H1 (cell line): ENCODE measurements around the gene HECTD4. TPM values are rescaled to one million over a fixed set of nuclear protein-coding genes. Genes with fewer than 3 reads are reported as not detected.
A peak's percentile ranks its signal among the peaks of the same experiment; 100 is the strongest.

Source experiments
- CTCF ChIA-PET: fragments of 300-600 bp; sonication (Branson Sonifier 250); formaldehyde crosslinking; loops from one replicate; lab custom pipeline; 2021; ENCODE audit not compliant: partially characterized antibody; lab: Charles Lee
- POLR2A ChIA-PET: fragments of 300-600 bp; sonication (Branson Sonifier 250); formaldehyde crosslinking; loops from one replicate; lab custom pipeline; 2021; ENCODE audit warnings: inconsistent platforms; ENCODE audit not compliant: partially characterized antibody; lab: Charles Lee
- DNase-seq, 2 experiments: peaks; one replicate each; pipeline versions ENCODE4 v3.0.0 to v3.0.0-alpha.2; 2010 to 2022; ENCODE audit warnings: low spot score in 2 of 2, low read depth in 1 of 2, mixed read lengths in 1 of 2
- FAIRE-seq: peaks from 2 replicates; lab custom pipeline; 2011; peaks lifted over from hg19 to GRCh38; lab: Jason Lieb, UNC
- H2AFZ ChIP-seq: 2 replicates; pipeline ENCODE4 v1.8.1; 2012; ENCODE audit warnings: low read length, inconsistent platforms
- H2AK5ac ChIP-seq: 2 replicates; pipeline ENCODE4 v1.6.1; 2013; ENCODE audit warnings: low read depth, low read length
- H2BK120ac ChIP-seq: replicated peaks from 2 replicates; pipeline ENCODE3; 2013; ENCODE audit warnings: low read depth, low read length, inconsistent platforms
- H2BK12ac ChIP-seq: 2 replicates; pipeline ENCODE4 v1.6.1; 2013; ENCODE audit warnings: low read depth, low read length
- H2BK15ac ChIP-seq: 2 replicates; pipeline ENCODE4 v1.6.1; 2013; ENCODE audit warnings: low read length
- H2BK20ac ChIP-seq: 2 replicates; pipeline ENCODE4 v1.6.1; 2013; ENCODE audit warnings: low read length
- H2BK5ac ChIP-seq: 2 replicates; pipeline ENCODE4 v1.6.1; 2013; ENCODE audit warnings: low read depth, low read length
- H3K14ac ChIP-seq: 2 replicates; pipeline ENCODE4 v1.6.1; 2013; ENCODE audit warnings: inconsistent platforms; ENCODE audit not compliant: insufficient read length
- H3K18ac ChIP-seq: 2 replicates; pipeline ENCODE4 v1.6.1; 2013; ENCODE audit warnings: low read length; ENCODE audit errors: extremely low read depth
- H3K23ac ChIP-seq: 2 replicates; pipeline ENCODE4 v1.6.1; 2013; ENCODE audit warnings: inconsistent platforms; ENCODE audit not compliant: insufficient read length
- H3K23me2 ChIP-seq: 2 replicates; pipeline ENCODE4 v1.6.1; 2013; ENCODE audit warnings: low read depth, low read length
- H3K27ac ChIP-seq: 2 replicates; pipeline ENCODE4 v1.6.1; 2011; ENCODE audit warnings: low read depth, low read length, inconsistent platforms
- H3K27me3 ChIP-seq, 4 experiments: replicated peaks in 1 of 4; 1 replicate in 1 of 4; 2 replicates in 3 of 4; pipeline versions ENCODE4 v1.6.1 to v1.8.1; 2011 to 2013; ENCODE audit warnings: low read length in 3 of 4, mild to moderate bottlenecking in 3 of 4, inconsistent platforms in 2 of 4, mixed read lengths in 2 of 4, moderate library complexity in 1 of 4; ENCODE audit not compliant: control insufficient read depth in 3 of 4, insufficient read depth in 3 of 4; ENCODE audit errors: extremely low read depth in 1 of 4
- H3K36me3 ChIP-seq, 4 experiments: 2 replicates each; pipeline versions ENCODE4 v1.6.1 to v1.8.1; 2011 to 2013; ENCODE audit warnings: mild to moderate bottlenecking in 4 of 4, low read length in 3 of 4, moderate library complexity in 2 of 4, control low read depth in 1 of 4, inconsistent platforms in 1 of 4; ENCODE audit not compliant: insufficient read depth in 4 of 4, control insufficient read depth in 2 of 4
- H3K4ac ChIP-seq: replicated peaks from 2 replicates; pipeline ENCODE3; 2013; ENCODE audit warnings: low read length, low read depth, mixed read lengths, inconsistent platforms; ENCODE audit not compliant: insufficient read length
- H3K4me1 ChIP-seq, 4 experiments: replicated peaks in 1 of 4; 1 replicate in 1 of 4; 2 replicates in 3 of 4; pipeline versions ENCODE4 v1.6.1 to v1.8.1; 2011 to 2013; ENCODE audit warnings: low read length in 3 of 4, inconsistent platforms in 2 of 4, mixed read lengths in 1 of 4; ENCODE audit not compliant: insufficient read depth in 4 of 4, control insufficient read depth in 3 of 4
- H3K4me2 ChIP-seq, 2 experiments: 2 replicates each; pipeline versions ENCODE4 v1.6.1 to v1.8.1; 2011 to 2013; ENCODE audit warnings: low read depth in 2 of 2, low read length in 2 of 2, control low read depth in 1 of 2, inconsistent platforms in 1 of 2, mild to moderate bottlenecking in 1 of 2; ENCODE audit not compliant: insufficient read depth in 1 of 2
- H3K4me3 ChIP-seq, 4 experiments: fragments of 200-600, 300-600 bp in 1 of 4; sonication (generic), shearing (Covaris generic), sonication (Bioruptor Twin) in 1 of 4; 2 replicates each; pipeline versions ENCODE4 v1.5.1 to v1.8.1; 2011 to 2016; ENCODE audit warnings: low read length in 4 of 4, low read depth in 3 of 4, control low read depth in 2 of 4, inconsistent platforms in 2 of 4, mild to moderate bottlenecking in 2 of 4, mixed read lengths in 1 of 4, moderate library complexity in 1 of 4; ENCODE audit not compliant: insufficient read depth in 2 of 4; ENCODE audit errors: extremely low read depth in 1 of 4
- H3K56ac ChIP-seq: replicated peaks from 2 replicates; pipeline ENCODE3; 2013; ENCODE audit warnings: low read depth, mild to moderate bottlenecking, mixed read lengths, low read length, inconsistent platforms; ENCODE audit not compliant: insufficient read length
- H3K79me1 ChIP-seq: 2 replicates; pipeline ENCODE4 v1.6.1; 2013; ENCODE audit warnings: low read depth, low read length, control low read depth
- H3K79me2 ChIP-seq, 2 experiments: 2 replicates each; pipeline versions ENCODE4 v1.6.1 to v1.8.1; 2012 to 2013; ENCODE audit warnings: low read length in 2 of 2, mild to moderate bottlenecking in 2 of 2, inconsistent platforms in 1 of 2; ENCODE audit not compliant: insufficient read depth in 2 of 2, control insufficient read depth in 1 of 2
- H3K9ac ChIP-seq, 4 experiments: replicated peaks in 1 of 4; 1 replicate in 1 of 4; 2 replicates in 3 of 4; pipeline versions ENCODE4 v1.6.1 to v1.8.1; 2011 to 2013; ENCODE audit warnings: low read depth in 3 of 4, low read length in 3 of 4, control low read depth in 2 of 4, mild to moderate bottlenecking in 2 of 4, moderate library complexity in 2 of 4, inconsistent platforms in 1 of 4; ENCODE audit errors: extremely low read depth in 1 of 4
- H3K9me3 ChIP-seq, 2 experiments: 2 replicates each; pipeline versions ENCODE4 v1.6.1 to v1.8.1; 2012 to 2013; ENCODE audit warnings: mild to moderate bottlenecking in 2 of 2, moderate library complexity in 2 of 2, control low read depth in 1 of 2, inconsistent platforms in 1 of 2, low read depth in 1 of 2, low read length in 1 of 2, mixed read lengths in 1 of 2; ENCODE audit not compliant: insufficient read depth in 2 of 2
- H4K20me1 ChIP-seq, 2 experiments: replicated peaks in 1 of 2; 2 replicates each; pipeline versions ENCODE3 to v1.8.1; 2011 to 2013; ENCODE audit warnings: inconsistent platforms in 2 of 2, low read length in 2 of 2, mild to moderate bottlenecking in 1 of 2; ENCODE audit not compliant: insufficient read depth in 2 of 2, control insufficient read depth in 1 of 2
- H4K5ac ChIP-seq: 2 replicates; pipeline ENCODE4 v1.6.1; 2013; ENCODE audit warnings: low read length, low read depth, mixed read lengths, inconsistent platforms; ENCODE audit not compliant: insufficient read length
- H4K8ac ChIP-seq: 2 replicates; pipeline ENCODE4 v1.8.0; 2013; ENCODE audit warnings: mild to moderate bottlenecking, moderate library complexity, low read length, inconsistent platforms; ENCODE audit not compliant: insufficient read depth; ENCODE audit errors: extremely low read depth
- H4K91ac ChIP-seq: replicated peaks from 2 replicates; pipeline ENCODE3; 2013; ENCODE audit warnings: low read length, mixed read lengths, inconsistent platforms; ENCODE audit not compliant: insufficient read length
- ATF3 ChIP-seq: IDR thresholded peaks from 2 replicates; pipeline ENCODE4 v1.6.1; 2011; ENCODE audit warnings: low read depth, mild to moderate bottlenecking, low read length; ENCODE audit not compliant: insufficient read depth
- CBX5 ChIP-seq: fragments of 300-800, 300-1000 bp; sonication (generic); IDR thresholded peaks from 2 replicates; pipeline ENCODE4 v1.7.1; 2016; ENCODE audit warnings: antibody characterized with exemption, low read length, low read depth
- CBX8 ChIP-seq: fragments of 300-800, 300-1000 bp; sonication (generic); IDR thresholded peaks from 2 replicates; pipeline ENCODE4 v1.7.1; 2016; ENCODE audit warnings: low read depth, low read length, borderline replicate concordance
- CTCF ChIP-seq, 3 experiments: IDR thresholded peaks; 1 replicate in 2 of 3; 2 replicates in 1 of 3; pipeline versions ENCODE4 v1.5.1 to v1.6.1; 2011; ENCODE audit warnings: low read length in 3 of 3, mild to moderate bottlenecking in 3 of 3, inconsistent platforms in 2 of 3, low read depth in 1 of 3, moderate library complexity in 1 of 3; ENCODE audit not compliant: insufficient read depth in 1 of 3; ENCODE audit errors: control extremely low read depth in 1 of 3
- KDM4A ChIP-seq: IDR thresholded peaks from one replicate; pipeline ENCODE4 v1.7.1; 2012; ENCODE audit warnings: low read depth, mild to moderate bottlenecking, moderate library complexity, low read length, inconsistent platforms; ENCODE audit not compliant: severe bottlenecking
- PHF8 ChIP-seq: fragments of 200-600 bp; sonication (generic); conservative IDR thresholded peaks from 2 replicates; pipeline ENCODE4 v1.7.1; 2012; ENCODE audit warnings: low read depth, mild to moderate bottlenecking, inconsistent platforms, low read length, moderate library complexity
- POU5F1 ChIP-seq: IDR thresholded peaks from 2 replicates; pipeline ENCODE4 v1.6.1; 2011; ENCODE audit warnings: low read depth, mild to moderate bottlenecking, low read length, moderate library complexity
- RAD21 ChIP-seq, 2 experiments: IDR thresholded peaks in 1 of 2; conservative IDR thresholded peaks in 1 of 2; 2 replicates each; pipeline ENCODE4 v1.6.1; 2011; ENCODE audit warnings: low read depth in 2 of 2, low read length in 2 of 2, improper control_type of control experiment in 1 of 2, inconsistent platforms in 1 of 2, mild to moderate bottlenecking in 1 of 2, moderate library complexity in 1 of 2
- SP4 ChIP-seq: IDR thresholded peaks from 2 replicates; pipeline ENCODE4 v1.6.1; 2012; ENCODE audit warnings: low read length, inconsistent platforms
- TEAD4 ChIP-seq: IDR thresholded peaks from 2 replicates; pipeline ENCODE4 v1.6.1; 2012; ENCODE audit warnings: low read depth, low read length, inconsistent platforms, mixed read lengths
- WGBS, 2 experiments: shearing (Covaris generic) in 1 of 2; methylation state at CpG; one replicate each; pipeline versions ENCODE4 v1.1.6 to v1.1.7; 2013 to 2015; ENCODE audit warnings: low lambda C conversion rate in 2 of 2, mixed read lengths in 2 of 2, inconsistent platforms in 1 of 2, low coverage in 1 of 2, missing lambda C conversion rate in 1 of 2; ENCODE audit not compliant: insufficient replicate concordance in 2 of 2, insufficient coverage in 1 of 2, insufficient read length in 1 of 2; ENCODE audit errors: extremely low coverage in 1 of 2, missing lambda C conversion rate in 1 of 2; 5-methylcytosine and 5-hydroxymethylcytosine counted together
- polyA plus RNA-seq, 7 experiments: library from polyadenylated mRNA; depleted of rRNA in 3 of 7; stranded (reverse) in 5 of 7; unstranded in 2 of 7; fragments of >200 nt in 5 of 7; fragments of 200-250 nt in 2 of 7; gene quantifications; 1 replicate in 5 of 7; 2 replicates in 1 of 7; 4 replicates in 1 of 7; pipeline versions ENCODE4 v1.2.1 to v1.2.3, GENCODE V29; 2011 to 2013; ENCODE audit warnings: missing spikeins in 2 of 7, mixed read lengths in 2 of 7
- total RNA-seq: library from RNA; stranded (reverse); fragmentation: NEBNext Ultra II Directional; extraction: Animal tissue kit (Norgen Biotek cat#: 25700); gene quantifications from 2 replicates; pipeline ENCODE4 v1.2.1, GENCODE V29; 2021

HECTD4 gene
- total and polyA plus RNA-seq, 2 of the 8 experiments (the other 6 are each of a cell fraction or from before 2014, with no cell fraction given) = 6.5 to 33.7 TPM

- H3K23me2 ChIP-seq = no peaks in the 10 kb centered on the region
- no peaks in the 10 kb centered on the region; the same call in 1 of the 2 replicates for H3K79me1 ChIP-seq
- no peaks in the 10 kb centered on the region for H3K9me3 ChIP-seq
- no peak overlapping the region for H3K56ac ChIP-seq
- 0 out of 2 replicates have a peak overlapping the region, but pooled peaks have one; percentile 60 for H2BK5ac ChIP-seq
- WGBS, 2 experiments = 88% methylated on average over 8 of the region's 8 CpGs; no CpG with 5 or more reads in 1 of the 2 experiments
- H3K36me3 ChIP-seq = peaks cover 0 to 3% (median under 1%) of the 10 kb centered on the region in 4 experiments; a peak in 4 of 8 replicates
- no peak overlapping the region for H3K9ac ChIP-seq
- no peak overlapping the region for H4K8ac ChIP-seq
- H3K4me1 ChIP-seq = no peaks in the 10 kb centered on the region; a peak in 1 of 7 replicates
- no peak overlapping the region for H2BK12ac ChIP-seq
- no peak overlapping the region for H3K27ac ChIP-seq
- no peak overlapping the region for H2AFZ ChIP-seq
- no peak overlapping the region for H2BK120ac ChIP-seq
- H2BK15ac ChIP-seq = no peak overlapping the region
- H3K14ac ChIP-seq = no peak overlapping the region
- no peaks in the 10 kb centered on the region for H3K27me3 ChIP-seq
- H3K4ac ChIP-seq = no peak overlapping the region
- H3K18ac ChIP-seq = no peak overlapping the region; the same call in 1 of the 2 replicates
- H2BK20ac ChIP-seq = no peak overlapping the region
- no peak for DNase-seq
- CTCF ChIA-PET = interaction anchor here (1.4 kb wide), 1 partner anchor 9 kb away, joined by 3 read pairs; no protein-coding TSS in a partner anchor
- FAIRE-seq = no peak
- no peaks in the 10 kb centered on the region for H3K79me2 ChIP-seq
- no peaks in the 10 kb centered on the region for H4K20me1 ChIP-seq
- no peak overlapping the region for H3K4me2 ChIP-seq
- no peak overlapping the region for H2AK5ac ChIP-seq
- H4K91ac ChIP-seq = no peak overlapping the region
- H4K5ac ChIP-seq = no peak overlapping the region
- H3K4me3 ChIP-seq = no peak overlapping the region
- POLR2A ChIA-PET = no interaction called here
- TF ChIP-seq KDM4A (no peak), ATF3 (no peak), CTCF (IDR thresholded peaks at IDR 0.05; ENCODE audit: control extremely low read depth in 1 of 3, insufficient read depth in 1 of 3, low read depth in 1 of 3, low read length in 3 of 3) (peak; percentile 42 to 46 (median 43)), TEAD4 (no peak), SP4 (no peak), POU5F1 (no peak), RAD21 (IDR thresholded peaks at IDR 0.05 in 1 of 2, conservative IDR thresholded peaks at IDR 0.05 in 1 of 2; ENCODE audit: low read depth in 2 of 2, low read length in 2 of 2) (peak; percentile 34 to 49; a peak in 3 of 4 replicates), PHF8 (no peak), CBX5 (no peak), CBX8 (no peak)
- TF ChIP-seq, all 59 proteins: peak for 2
- H3K23ac ChIP-seq = no peak overlapping the region
These were observed 211.9 kb downstream of the HECTD4 start for GRCh38 chr12:112170376-112170775.
